OCI-LY7 (cell line): Measurements from ENCODE around the gene HIVEP3.

ENCODE experiments used
- CTCF ChIP-seq: fragments of 200-600 bp; sonication (generic); conservative IDR thresholded peaks from 2 replicates; pipeline ENCODE4 v1.5.1; 2014; ENCODE audit warnings: mild to moderate bottlenecking, antibody characterized with exemption, low read length, moderate library complexity, mixed read lengths
- EZH2phosphoT487 ChIP-seq: fragments of 200-600 bp; sonication (generic); IDR thresholded peaks from 2 replicates; pipeline ENCODE4 v1.6.1; 2018; ENCODE audit warnings: low read depth, borderline replicate concordance, mild to moderate bottlenecking, mixed run types, antibody characterized with exemption, low read length, moderate library complexity, mixed read lengths

- TF ChIP-seq CTCF (no peak), EZH2phosphoT487 (no peak)
Observed at GRCh38 chr1:41696381-41696780, 222.3 kb downstream of the HIVEP3 start.
